Measurements from ENCODE around the gene AGTRAP. TPM values are rescaled to one million over a fixed set of nuclear protein-coding genes. Genes with fewer than 3 reads are reported as not detected.

Gene AGTRAP
- total and polyA plus RNA-seq, 2 of the 4 experiments (the other 2 are of a cell fraction), result 21.5 to 57.7 TPM

DNA sequence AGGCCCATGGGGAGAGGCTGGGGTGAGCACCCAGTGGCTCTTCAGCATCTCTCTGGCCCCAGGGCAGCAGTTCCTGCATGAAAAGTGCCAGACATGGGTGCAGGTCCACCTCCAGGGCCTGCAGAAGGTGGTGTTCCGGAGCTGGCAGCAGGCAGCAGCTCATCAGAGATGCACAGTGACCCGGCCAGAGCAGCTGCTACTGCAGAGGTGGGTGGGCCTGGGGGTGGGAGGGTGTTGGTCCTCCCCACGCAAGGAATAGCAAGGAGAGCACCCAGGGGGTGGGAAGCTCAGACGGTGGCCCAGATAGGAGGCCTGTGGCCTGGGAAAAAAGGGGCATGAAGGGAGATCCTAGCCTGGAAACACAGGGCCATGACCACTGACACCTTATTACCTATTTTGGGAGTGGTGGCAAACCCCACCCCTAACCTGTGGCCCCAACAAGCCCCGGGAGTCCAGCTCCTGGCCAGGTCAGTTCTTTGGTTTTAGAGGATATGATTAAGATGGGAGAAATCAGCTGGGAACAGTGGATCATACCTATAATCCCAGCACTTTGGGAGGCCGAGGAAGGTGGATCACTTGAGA is 46.3 kb downstream of the AGTRAP start:
- no peak for DNase-seq
- Histone ChIP-seq H3K23ac (ENCODE audit: low read depth, low read length) (no peak overlapping the region), H3K4ac (ENCODE audit: low read depth, low read length) (no peak overlapping the region), H3K27me3 (ENCODE audit: control insufficient read depth, insufficient read depth, low read length) (no peaks in the 10 kb centered on the region; the same call in 1 of the 2 replicates), H3K18ac (ENCODE audit: low read depth, low read length) (no peak overlapping the region), H2AFZ (replicated peaks; ENCODE audit: low read length, poor library complexity) (no peak overlapping the region), H3K4me1 (ENCODE audit: control insufficient read depth, insufficient read depth, low read length) (peaks cover 8% of the 10 kb centered on the region), H3K9ac (ENCODE audit: low read depth, low read length) (no peak overlapping the region), H3K56ac (ENCODE audit: extremely low read depth, insufficient read depth, low read length) (no peak overlapping the region), H2AK9ac (replicated peaks; ENCODE audit: low read depth, low read length, poor library complexity) (no peak overlapping the region), H2BK20ac (ENCODE audit: low read depth, low read length) (no peak overlapping the region), H3K79me1 (ENCODE audit: low read depth in 1 of 2, low read length in 2 of 2) (no peaks in the 10 kb centered on the region), H3K14ac (replicated peaks; ENCODE audit: low read depth, low read length) (no peak overlapping the region), H4K91ac (ENCODE audit: insufficient read depth, low read depth, low read length) (no peak overlapping the region), H4K8ac (ENCODE audit: low read depth in 2 of 2, low read length in 2 of 2) (no peak overlapping the region), H2AK5ac (ENCODE audit: low read depth, low read length) (no peak overlapping the region), H4K20me1 (ENCODE audit: insufficient read depth, low read length) (no peaks in the 10 kb centered on the region), H3K9me1 (ENCODE audit: insufficient read depth, low read length) (peaks cover 2% of the 10 kb centered on the region; the same call in 1 of the 2 replicates), H3K4me2 (ENCODE audit: low read depth, low read length) (no peak overlapping the region), H2BK120ac (ENCODE audit: low read depth, low read length) (no peak overlapping the region), H3K4me3 (ENCODE audit: insufficient read depth, low read depth, low read length) (no peak overlapping the region), H2BK5ac (ENCODE audit: low read depth, low read length, poor library complexity, severe bottlenecking) (no peak overlapping the region), H4K5ac (ENCODE audit: low read depth, low read length) (no peak overlapping the region), H3K36me3 (ENCODE audit: control insufficient read depth, insufficient read depth, low read length) (no peaks in the 10 kb centered on the region), H3K27ac (ENCODE audit: insufficient read depth, low read length) (no peak overlapping the region), H2BK15ac (ENCODE audit: low read depth, low read length) (no peak overlapping the region), H3K9me3 (ENCODE audit: control insufficient read depth, insufficient read depth, low read length) (no peaks in the 10 kb centered on the region)
- TF ChIP-seq MAFK (IDR thresholded peaks at IDR 0.05; ENCODE audit: low read depth, low read length) (no peak), FOS (IDR thresholded peaks at IDR 0.05; ENCODE audit: low read depth, low read length) (no peak), POLR2A (IDR thresholded peaks at IDR 0.05; ENCODE audit: low read depth, low read length) (no peak)
- TF ChIP-seq, protein P1, sequence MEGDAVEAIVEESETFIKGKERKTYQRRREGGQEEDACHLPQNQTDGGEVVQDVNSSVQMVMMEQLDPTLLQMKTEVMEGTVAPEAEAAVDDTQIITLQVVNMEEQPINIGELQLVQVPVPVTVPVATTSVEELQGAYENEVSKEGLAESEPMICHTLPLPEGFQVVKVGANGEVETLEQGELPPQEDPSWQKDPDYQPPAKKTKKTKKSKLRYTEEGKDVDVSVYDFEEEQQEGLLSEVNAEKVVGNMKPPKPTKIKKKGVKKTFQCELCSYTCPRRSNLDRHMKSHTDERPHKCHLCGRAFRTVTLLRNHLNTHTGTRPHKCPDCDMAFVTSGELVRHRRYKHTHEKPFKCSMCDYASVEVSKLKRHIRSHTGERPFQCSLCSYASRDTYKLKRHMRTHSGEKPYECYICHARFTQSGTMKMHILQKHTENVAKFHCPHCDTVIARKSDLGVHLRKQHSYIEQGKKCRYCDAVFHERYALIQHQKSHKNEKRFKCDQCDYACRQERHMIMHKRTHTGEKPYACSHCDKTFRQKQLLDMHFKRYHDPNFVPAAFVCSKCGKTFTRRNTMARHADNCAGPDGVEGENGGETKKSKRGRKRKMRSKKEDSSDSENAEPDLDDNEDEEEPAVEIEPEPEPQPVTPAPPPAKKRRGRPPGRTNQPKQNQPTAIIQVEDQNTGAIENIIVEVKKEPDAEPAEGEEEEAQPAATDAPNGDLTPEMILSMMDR (conservative IDR thresholded peaks at IDR 0.05; ENCODE audit: low read depth, low read length), result no peak
- in situ Hi-C loops (cut with MboI; ENCODE audit: low sequenced_read_pairs) (no loop called here), dilution Hi-C loops (cut with HindIII; ENCODE audit: low sequenced_read_pairs, unreplicated experiment) (no loop called here), intact Hi-C loops (cut with micrococcal nuclease) (no loop called here)
- no TSS peak for BruUV-seq (replicated peaks)
- POLR2A ChIA-PET (ENCODE audit: unreplicated experiment), result interaction anchor here (0.6 kb wide), 1 partner anchor 63 kb away, joined by 3 read pairs; no protein-coding TSS in a partner anchor
- 60% methylated on average over 1 of the region's 6 CpGs; no CpG with 5 or more reads in 1 of the 2 experiments for WGBS, 2 experiments (ENCODE audit: extremely low coverage in 2 of 2, insufficient read length in 1 of 2)
- no peak for ATAC-seq (ENCODE audit: low read depth)
- CTCF ChIA-PET, result no interaction called here

Data from IMR-90 (cell line).